ENCODE results near the gene TMPRSS11A. TPM values are rescaled to one million over a fixed set of nuclear protein-coding genes. Genes with fewer than 3 reads are reported as not detected.

The TMPRSS11A gene
- not detected in 2 replicates for total RNA-seq

DNA sequence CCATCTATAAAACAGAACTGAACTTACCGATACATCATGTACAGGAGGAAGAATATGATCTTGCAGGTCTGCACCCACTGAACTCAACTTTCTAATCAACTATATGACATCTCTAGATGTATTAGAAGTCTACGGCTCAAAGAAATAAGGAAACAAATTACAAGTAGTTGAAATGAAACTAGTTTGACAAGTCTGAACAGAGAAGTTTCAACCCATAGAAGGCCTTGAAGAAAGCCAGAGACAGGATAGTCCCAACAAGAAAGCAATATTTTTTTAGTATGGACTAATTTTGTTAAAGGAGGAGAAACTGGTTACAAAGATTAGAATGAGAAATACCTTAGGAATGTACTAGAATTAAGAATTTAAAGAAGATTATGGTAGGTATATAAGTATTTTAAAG is at the start of gene TMPRSS11A:
TMPRSS11A (minus strand) TSS at position 138 of the 400 bp plus-strand sequence; CDS start at position 38, 100 bp downstream.

GRCh38 chr4:67883902-67884301 is 79.4 kb downstream of the TMPRSS11A start, which contains the start of gene TMPRSS11D:
Gene TMPRSS11D (minus strand): TSS chr4:67884002. CDS start chr4:67883933, 69 bp downstream.

Other genes starting within 250 kb of the TMPRSS11A start
- gene GNRHR, start 209.1 kb downstream of the TMPRSS11A start, total RNA-seq = not detected in 2 replicates
- gene TMPRSS11D, start 79.5 kb downstream of the TMPRSS11A start, total RNA-seq = not detected in 2 replicates
- not detected in 2 replicates for gene TMPRSS11F, start 166.4 kb upstream of the TMPRSS11A start, total RNA-seq

Measured in regular cardiac myocyte (primary cell).